GM06990 (cell line): Measurements from ENCODE around the gene CALB2.

ENCODE experiments used
- DNase-seq: peaks from one replicate; pipeline ENCODE4 v3.0.0-alpha.2; 2011; ENCODE audit not compliant: insufficient read length; ENCODE audit errors: extremely low read depth
- H3K27me3 ChIP-seq: replicated peaks from 2 replicates; pipeline ENCODE4 v1.6.0; 2011; ENCODE audit warnings: low read length; ENCODE audit not compliant: control insufficient read depth, insufficient read depth
- H3K36me3 ChIP-seq: 2 replicates; pipeline ENCODE4 v1.5.1; 2011; ENCODE audit warnings: low read length; ENCODE audit not compliant: control insufficient read depth, insufficient read depth
- H3K4me3 ChIP-seq: replicated peaks from 2 replicates; pipeline ENCODE4 v1.5.1; 2011; ENCODE audit warnings: low read depth, mild to moderate bottlenecking, control low read depth, low read length
- TF ChIP-seq, protein P1 (sequence below): IDR thresholded peaks from 2 replicates; pipeline ENCODE4 v1.5.1; 2011; ENCODE audit warnings: low read length, control low read depth, mild to moderate bottlenecking, inconsistent platforms; ENCODE audit not compliant: insufficient read depth, poor library complexity, severe bottlenecking

Gene CALB2

DNA sequence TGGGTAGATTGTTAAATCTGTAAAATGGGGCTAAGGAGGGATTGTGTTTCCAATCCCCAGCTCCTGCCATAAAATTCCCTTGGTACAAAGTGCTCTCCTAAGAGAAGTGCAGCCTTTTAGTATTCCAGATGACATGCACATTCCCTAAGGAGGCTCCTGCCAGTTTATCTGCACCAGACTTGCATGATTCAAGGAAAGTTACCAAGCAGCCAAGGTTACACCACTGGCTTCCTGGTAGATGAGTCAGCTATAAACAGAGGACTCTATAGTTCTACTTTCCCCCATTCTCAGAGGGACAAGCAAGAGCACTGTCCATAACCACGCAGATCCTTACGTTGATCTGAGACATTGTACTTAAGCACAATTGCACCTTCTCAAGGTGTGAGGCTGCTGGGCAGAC, 1.9 kb downstream of the CALB2 start:
- no peaks in the 10 kb centered on the region for H3K36me3 ChIP-seq
- TF ChIP-seq, protein P1, sequence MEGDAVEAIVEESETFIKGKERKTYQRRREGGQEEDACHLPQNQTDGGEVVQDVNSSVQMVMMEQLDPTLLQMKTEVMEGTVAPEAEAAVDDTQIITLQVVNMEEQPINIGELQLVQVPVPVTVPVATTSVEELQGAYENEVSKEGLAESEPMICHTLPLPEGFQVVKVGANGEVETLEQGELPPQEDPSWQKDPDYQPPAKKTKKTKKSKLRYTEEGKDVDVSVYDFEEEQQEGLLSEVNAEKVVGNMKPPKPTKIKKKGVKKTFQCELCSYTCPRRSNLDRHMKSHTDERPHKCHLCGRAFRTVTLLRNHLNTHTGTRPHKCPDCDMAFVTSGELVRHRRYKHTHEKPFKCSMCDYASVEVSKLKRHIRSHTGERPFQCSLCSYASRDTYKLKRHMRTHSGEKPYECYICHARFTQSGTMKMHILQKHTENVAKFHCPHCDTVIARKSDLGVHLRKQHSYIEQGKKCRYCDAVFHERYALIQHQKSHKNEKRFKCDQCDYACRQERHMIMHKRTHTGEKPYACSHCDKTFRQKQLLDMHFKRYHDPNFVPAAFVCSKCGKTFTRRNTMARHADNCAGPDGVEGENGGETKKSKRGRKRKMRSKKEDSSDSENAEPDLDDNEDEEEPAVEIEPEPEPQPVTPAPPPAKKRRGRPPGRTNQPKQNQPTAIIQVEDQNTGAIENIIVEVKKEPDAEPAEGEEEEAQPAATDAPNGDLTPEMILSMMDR = no peak
- H3K27me3 ChIP-seq = no peaks in the 10 kb centered on the region; the same call in 1 of the 2 replicates
- no peak for DNase-seq
- no peak overlapping the region for H3K4me3 ChIP-seq

DNA sequence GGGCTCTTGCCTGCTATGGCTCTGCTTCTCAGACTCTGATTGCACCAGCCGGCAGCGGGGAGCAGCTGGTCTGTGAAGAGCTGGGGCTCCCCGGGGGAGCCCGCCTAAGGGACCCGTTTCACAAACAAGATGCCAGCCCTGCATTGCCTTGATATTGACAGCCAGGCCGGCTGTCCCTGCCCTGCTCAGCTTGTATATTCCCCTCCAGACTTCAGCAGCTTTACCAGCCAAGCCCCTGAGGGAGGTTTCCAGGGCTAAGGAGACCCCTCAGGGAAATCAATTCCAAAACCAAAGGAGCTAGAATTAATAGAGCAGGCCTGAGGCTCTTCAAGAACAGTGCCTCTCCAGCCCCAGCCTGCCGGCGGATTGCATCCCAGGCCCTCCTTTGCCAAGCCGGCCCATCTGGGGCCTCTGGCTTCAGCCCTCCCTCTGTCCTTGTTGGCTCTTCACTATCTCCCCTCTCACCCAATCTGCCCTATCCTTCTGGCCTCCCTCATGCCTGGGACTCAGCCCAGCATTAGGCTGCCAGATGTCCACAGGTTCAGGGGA, 5.7 kb downstream of the CALB2 start:
- no peak for DNase-seq

DNA sequence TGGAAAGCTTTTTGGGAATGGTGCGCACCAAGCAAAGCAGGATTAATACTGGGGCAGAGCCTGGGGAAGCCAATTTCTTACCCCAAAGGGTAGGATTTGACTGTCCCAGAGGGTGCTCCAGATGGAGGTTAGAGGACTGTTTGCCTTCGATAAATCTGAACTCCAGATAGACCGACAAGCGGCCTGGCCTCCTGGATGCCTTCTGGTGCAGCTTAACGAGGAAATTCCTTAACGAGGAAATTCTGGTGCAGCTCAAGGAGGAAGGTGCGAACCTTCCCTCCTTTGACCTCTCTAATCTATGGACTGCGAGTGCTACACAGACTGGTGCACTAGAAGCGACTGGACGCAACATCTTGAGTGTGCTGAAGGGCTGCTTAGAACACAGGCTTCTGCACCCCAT, 6.5 kb downstream of the CALB2 start:
- TF ChIP-seq, protein P1 = no peak
- no peak for DNase-seq
- H3K4me3 ChIP-seq = no peak overlapping the region
- H3K36me3 ChIP-seq = no peaks in the 10 kb centered on the region
- H3K27me3 ChIP-seq = no peaks in the 10 kb centered on the region; the same call in none of the 2 replicates

More for the DNA sequence above, 5.7 kb downstream of the CALB2 start:
- H3K36me3 ChIP-seq = no peaks in the 10 kb centered on the region
- no peak overlapping the region for H3K4me3 ChIP-seq
- H3K27me3 ChIP-seq = no peaks in the 10 kb centered on the region; the same call in 1 of the 2 replicates
- TF ChIP-seq, protein P1 = no peak

DNA sequence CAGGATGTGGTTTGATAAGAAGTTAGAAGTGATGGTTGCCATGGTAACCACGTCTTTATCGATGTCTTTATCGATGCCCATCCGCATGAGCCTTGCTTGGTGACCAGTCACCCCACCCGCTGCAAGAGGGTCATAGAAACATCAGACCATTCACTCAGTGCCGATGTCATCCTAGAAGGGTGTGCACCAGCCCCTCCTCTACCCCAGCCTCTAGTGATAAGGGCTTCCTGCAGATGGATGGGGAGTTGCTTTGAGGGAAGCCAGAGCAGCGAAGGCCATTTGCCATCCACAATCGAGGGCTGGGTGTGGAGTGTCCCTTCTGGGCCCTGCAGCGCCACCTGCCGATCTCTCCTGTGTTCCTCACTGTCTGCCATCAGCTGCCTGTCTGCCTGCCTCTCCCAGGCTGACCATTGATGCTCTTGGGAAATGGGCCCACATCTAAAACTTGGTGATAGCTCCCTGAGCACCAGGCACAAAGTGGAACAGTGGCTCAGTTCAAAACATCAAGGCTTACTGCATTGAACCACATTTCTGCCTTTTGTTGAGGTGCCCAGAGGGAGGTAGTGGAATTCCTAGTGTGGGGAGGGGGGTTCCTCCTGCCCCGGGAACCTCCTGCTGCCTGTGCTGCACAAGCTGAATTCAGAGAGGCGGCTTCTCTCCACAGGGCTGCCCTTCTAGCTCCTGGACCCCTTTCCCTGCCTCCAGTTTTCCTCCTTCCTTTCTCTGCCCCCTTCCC, 8.9 kb downstream of the CALB2 start:
- H3K4me3 ChIP-seq = no peak overlapping the region
- TF ChIP-seq, protein P1 = peak; percentile 72
- DNase-seq = no peak
- no peaks in the 10 kb centered on the region; the same call in none of the 2 replicates for H3K27me3 ChIP-seq
- no peaks in the 10 kb centered on the region for H3K36me3 ChIP-seq

DNA sequence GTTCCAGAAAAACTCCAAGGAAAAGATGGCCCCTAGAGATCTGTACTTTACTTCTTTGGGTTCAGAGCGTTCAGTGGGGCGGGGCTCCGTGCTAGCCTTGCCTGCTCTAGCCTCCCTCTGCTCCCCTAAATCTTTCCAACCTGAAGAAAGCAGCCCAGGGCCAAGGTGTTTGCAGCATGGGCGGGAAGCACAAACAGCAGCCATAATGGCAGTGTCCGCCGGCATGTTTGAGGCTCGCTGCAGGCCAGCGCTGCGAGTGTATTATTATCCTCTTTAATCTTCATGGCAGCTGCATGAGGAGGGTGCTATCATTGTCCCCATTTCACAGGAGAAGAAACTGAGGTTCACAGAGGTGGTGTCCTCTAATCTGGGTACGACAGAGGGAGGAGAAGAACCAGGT, 10.4 kb downstream of the CALB2 start:
- no peaks in the 10 kb centered on the region; the same call in none of the 2 replicates for H3K27me3 ChIP-seq
- H3K4me3 ChIP-seq = no peak overlapping the region
- TF ChIP-seq, protein P1 = no peak
- H3K36me3 ChIP-seq = no peaks in the 10 kb centered on the region
- no peak for DNase-seq
